ENCODE results near the gene TMEFF2.

Gene TMEFF2

GRCh38 chr2:192060161-192060560 lies 134.6 kb downstream of the TMEFF2 start:
- no peak overlapping the region for H3K4me3 ChIP-seq (ENCODE audit: low read depth, low read length)
- ChIA-PET POLR2A (no interaction called here), CTCF (interaction anchor here (1.0 kb wide), 1 partner anchor 32 kb away, joined by 4 read pairs; no protein-coding TSS in a partner anchor)
- no peak for DNase-seq (ENCODE audit: low read depth, low spot score)
- TF ChIP-seq, protein P1, sequence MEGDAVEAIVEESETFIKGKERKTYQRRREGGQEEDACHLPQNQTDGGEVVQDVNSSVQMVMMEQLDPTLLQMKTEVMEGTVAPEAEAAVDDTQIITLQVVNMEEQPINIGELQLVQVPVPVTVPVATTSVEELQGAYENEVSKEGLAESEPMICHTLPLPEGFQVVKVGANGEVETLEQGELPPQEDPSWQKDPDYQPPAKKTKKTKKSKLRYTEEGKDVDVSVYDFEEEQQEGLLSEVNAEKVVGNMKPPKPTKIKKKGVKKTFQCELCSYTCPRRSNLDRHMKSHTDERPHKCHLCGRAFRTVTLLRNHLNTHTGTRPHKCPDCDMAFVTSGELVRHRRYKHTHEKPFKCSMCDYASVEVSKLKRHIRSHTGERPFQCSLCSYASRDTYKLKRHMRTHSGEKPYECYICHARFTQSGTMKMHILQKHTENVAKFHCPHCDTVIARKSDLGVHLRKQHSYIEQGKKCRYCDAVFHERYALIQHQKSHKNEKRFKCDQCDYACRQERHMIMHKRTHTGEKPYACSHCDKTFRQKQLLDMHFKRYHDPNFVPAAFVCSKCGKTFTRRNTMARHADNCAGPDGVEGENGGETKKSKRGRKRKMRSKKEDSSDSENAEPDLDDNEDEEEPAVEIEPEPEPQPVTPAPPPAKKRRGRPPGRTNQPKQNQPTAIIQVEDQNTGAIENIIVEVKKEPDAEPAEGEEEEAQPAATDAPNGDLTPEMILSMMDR (IDR thresholded peaks at IDR 0.05; ENCODE audit: insufficient read depth, low read length, missing control alignments), result no peak

DNA sequence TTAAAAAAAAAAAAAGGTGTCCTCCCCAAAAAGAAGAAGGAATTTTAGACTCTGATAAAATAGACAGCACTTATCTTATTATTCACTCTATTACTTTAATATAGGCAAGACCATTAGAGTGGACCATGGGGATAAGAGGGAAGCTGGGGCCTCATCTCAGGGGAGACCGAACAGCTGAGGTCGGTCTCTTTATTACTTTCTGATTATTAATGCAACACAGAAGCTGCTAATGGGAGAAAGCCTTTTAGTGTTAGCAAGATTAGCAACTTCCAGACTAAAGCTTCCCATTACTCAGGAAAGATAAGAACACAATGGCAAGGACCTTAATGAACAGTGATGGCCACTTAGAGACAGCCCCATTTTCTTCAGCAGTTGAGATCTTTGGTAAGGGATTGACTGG lies 135.5 kb downstream of the TMEFF2 start:
- DNase-seq (ENCODE audit: low read depth, low spot score), result no peak
- ChIA-PET POLR2A (no interaction called here), CTCF (no interaction called here)
- TF ChIP-seq, protein P1 (IDR thresholded peaks at IDR 0.05; ENCODE audit: insufficient read depth, low read length, missing control alignments), result no peak
- H3K4me3 ChIP-seq (ENCODE audit: low read depth, low read length), result no peak overlapping the region

GRCh38 chr2:192053921-192054320 lies 140.8 kb downstream of the TMEFF2 start:
- CTCF ChIA-PET, result no interaction called here
- TF ChIP-seq, protein P1 (IDR thresholded peaks at IDR 0.05; ENCODE audit: insufficient read depth, low read length, missing control alignments), result no peak
- no peak for DNase-seq (ENCODE audit: low read depth, low spot score)
- H3K4me3 ChIP-seq (ENCODE audit: low read depth, low read length), result no peak overlapping the region
- POLR2A ChIA-PET, result no interaction called here

GRCh38 chr2:192051533-192051932 lies 143.2 kb downstream of the TMEFF2 start:
- no peak for DNase-seq (ENCODE audit: low read depth, low spot score)
- CTCF ChIA-PET, result no interaction called here
- POLR2A ChIA-PET, result no interaction called here
- TF ChIP-seq, protein P1 (IDR thresholded peaks at IDR 0.05; ENCODE audit: insufficient read depth, low read length, missing control alignments), result no peak
- no peak overlapping the region for H3K4me3 ChIP-seq (ENCODE audit: low read depth, low read length)

DNA sequence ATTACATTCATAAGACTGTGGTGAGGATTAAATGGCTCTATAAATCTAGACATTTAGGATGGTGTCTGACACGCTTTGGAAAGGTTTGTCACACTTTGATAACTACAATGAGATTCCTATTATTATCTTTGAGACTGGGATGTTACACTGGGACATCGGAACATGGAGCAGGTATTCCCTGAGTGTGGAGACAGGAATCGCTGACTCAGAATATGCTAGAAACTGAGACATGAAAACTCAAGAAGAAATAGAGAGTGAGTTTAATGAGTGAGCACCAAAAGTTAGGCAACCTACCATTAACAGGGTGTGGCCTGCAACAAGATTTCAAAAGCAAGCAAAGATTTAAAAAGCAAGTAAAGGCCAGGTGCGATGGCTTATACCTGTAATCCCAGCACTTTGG lies 145.4 kb downstream of the TMEFF2 start:
- TF ChIP-seq, protein P1 (IDR thresholded peaks at IDR 0.05; ENCODE audit: insufficient read depth, low read length, missing control alignments), result no peak
- no peak for DNase-seq (ENCODE audit: low read depth, low spot score)
- no peak overlapping the region for H3K4me3 ChIP-seq (ENCODE audit: low read depth, low read length)
- CTCF ChIA-PET, result no interaction called here
- POLR2A ChIA-PET, result no interaction called here

- TF ChIP-seq, protein P1 (IDR thresholded peaks at IDR 0.05; ENCODE audit: insufficient read depth, low read length, missing control alignments), result no peak
- ChIA-PET POLR2A (no interaction called here), CTCF (interaction anchor here (1.5 kb wide), 1 partner anchor 235 kb away, joined by 5 read pairs; no protein-coding TSS in a partner anchor)
- H3K4me3 ChIP-seq (ENCODE audit: low read depth, low read length), result no peak overlapping the region
- DNase-seq (ENCODE audit: low read depth, low spot score), result no peak
These were observed 147.2 kb downstream of the TMEFF2 start for GRCh38 chr2:192047315-192048107.
